IPS-18a (cell line): ENCODE results near the gene PDZD4.

ENCODE experiments used
- H3K27ac ChIP-seq: one replicate; pipeline ENCODE4 v1.5.1; 2013; ENCODE audit warnings: low read length
- H3K27me3 ChIP-seq: one replicate; pipeline ENCODE4 v1.6.1; 2013; ENCODE audit warnings: mild to moderate bottlenecking, low read length; ENCODE audit not compliant: control insufficient read depth, insufficient read depth
- H3K36me3 ChIP-seq: one replicate; pipeline ENCODE4 v1.6.1; 2013; ENCODE audit warnings: low read depth, low read length; ENCODE audit not compliant: control insufficient read depth
- H3K4me1 ChIP-seq: one replicate; pipeline ENCODE4 v1.6.1; 2013; ENCODE audit warnings: low read depth, low read length; ENCODE audit not compliant: control insufficient read depth
- H3K4me3 ChIP-seq: one replicate; pipeline ENCODE4 v1.5.1; 2013; ENCODE audit warnings: low read length
- H3K9ac ChIP-seq: one replicate; pipeline ENCODE4 v1.6.1; 2013; ENCODE audit warnings: mild to moderate bottlenecking, low read length, moderate library complexity
- H3K9me3 ChIP-seq: one replicate; pipeline ENCODE4 v1.6.1; 2013; ENCODE audit warnings: low read depth, low read length; ENCODE audit not compliant: control insufficient read depth

The PDZD4 gene, protein sequence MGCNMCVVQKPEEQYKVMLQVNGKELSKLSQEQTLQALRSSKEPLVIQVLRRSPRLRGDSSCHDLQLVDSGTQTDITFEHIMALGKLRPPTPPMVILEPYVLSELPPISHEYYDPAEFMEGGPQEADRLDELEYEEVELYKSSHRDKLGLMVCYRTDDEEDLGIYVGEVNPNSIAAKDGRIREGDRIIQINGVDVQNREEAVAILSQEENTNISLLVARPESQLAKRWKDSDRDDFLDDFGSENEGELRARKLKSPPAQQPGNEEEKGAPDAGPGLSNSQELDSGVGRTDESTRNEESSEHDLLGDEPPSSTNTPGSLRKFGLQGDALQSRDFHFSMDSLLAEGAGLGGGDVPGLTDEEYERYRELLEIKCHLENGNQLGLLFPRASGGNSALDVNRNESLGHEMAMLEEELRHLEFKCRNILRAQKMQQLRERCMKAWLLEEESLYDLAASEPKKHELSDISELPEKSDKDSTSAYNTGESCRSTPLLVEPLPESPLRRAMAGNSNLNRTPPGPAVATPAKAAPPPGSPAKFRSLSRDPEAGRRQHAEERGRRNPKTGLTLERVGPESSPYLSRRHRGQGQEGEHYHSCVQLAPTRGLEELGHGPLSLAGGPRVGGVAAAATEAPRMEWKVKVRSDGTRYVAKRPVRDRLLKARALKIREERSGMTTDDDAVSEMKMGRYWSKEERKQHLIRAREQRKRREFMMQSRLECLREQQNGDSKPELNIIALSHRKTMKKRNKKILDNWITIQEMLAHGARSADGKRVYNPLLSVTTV

DNA sequence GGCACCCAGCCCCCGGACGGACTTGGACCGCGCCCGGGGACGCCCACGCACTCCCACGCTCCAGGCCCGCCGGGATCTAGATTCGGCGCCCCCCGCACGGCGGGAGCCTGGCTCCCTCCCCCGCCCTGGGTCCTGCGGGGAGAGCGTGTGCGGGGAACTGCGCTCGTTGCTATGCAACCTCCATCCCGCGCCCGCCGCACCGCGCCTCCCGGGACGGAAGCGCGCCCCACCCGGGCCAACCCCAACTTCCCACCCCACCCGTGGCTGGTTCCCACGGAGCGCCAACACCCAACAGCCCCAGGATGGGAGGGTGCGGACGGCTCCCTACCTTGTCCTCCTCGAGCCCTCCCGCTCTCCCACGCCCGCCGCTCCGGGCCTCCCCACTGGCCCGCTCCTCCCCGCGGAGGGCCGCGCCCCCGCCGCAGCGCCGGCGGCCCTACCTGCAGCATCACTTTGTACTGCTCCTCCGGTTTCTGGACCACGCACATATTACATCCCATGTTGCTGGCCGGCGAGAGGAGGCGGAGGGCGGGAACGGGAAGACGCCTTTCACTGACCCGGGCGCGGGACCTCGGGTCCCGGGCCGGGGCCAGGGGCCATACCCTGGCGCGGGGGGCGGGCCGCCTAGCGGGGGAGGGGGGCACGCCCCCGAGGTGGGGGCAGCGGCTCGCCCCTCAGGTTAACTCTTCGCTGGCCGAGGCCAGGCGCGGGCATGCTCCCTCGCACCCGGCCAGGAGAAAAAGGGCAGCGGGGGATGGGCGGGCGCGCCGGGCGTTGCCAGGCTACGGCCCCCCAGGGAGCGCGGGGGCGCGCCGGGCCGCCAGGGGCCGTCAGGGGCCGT is at the start of gene PDZD4:
Gene PDZD4, minus strand, starts transcription at position 746 of the 841 bp plus-strand sequence. Its CDS starts 246 bp downstream, at position 500.
- Histone ChIP-seq H3K9me3 (no peaks in the 10 kb centered on the region), H3K27ac (no peak within 1 kb of the TSS), H3K4me3 (peak within 1 kb of the TSS; percentile 75), H3K4me1 (no peaks in the 10 kb centered on the region), H3K27me3 (peaks cover 8% of the 10 kb centered on the region), H3K36me3 (no peaks in the 10 kb centered on the region), H3K9ac (peak within 1 kb of the TSS; percentile 42)

DNA sequence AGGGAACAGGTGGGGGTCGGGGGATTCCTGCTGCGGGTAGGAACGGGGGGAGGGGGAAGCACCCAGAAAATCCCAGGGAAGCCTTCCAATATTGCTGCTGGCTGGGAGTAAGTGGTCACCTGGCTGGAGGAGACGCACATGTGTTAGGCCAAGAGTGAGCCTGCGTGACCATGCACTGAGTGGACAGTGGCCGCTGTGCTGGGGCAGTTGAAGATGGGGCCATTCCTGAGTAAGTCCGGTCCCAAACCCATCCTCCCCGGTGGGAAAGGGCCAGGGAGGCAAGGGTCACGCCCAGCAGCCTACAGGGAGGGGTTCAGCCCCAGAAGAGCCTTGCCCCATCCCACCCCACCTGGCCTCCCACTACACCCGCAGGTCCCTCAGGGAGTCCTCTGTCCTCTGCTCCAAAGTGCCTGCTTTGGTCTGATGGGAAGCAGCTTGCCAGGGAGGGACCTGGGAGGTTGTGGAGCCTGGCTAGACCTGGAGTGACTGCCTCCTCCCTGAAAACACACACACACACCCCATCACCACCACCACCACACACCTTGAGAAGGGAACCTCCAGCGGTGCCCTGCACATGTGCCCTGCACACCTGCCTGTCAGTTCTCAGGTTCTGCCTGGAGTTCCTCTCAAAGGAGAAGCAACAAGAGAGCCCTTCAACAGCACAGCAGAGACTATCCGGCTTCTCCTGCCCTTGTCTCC is 49.5 kb upstream of the PDZD4 start:
- no peak overlapping the region for H3K4me3 ChIP-seq
- H3K4me1 ChIP-seq = peaks cover 22% of the 10 kb centered on the region
- H3K9ac ChIP-seq = no peak overlapping the region
- no peaks in the 10 kb centered on the region for H3K36me3 ChIP-seq
- H3K27me3 ChIP-seq = peaks cover 4% of the 10 kb centered on the region
- H3K27ac ChIP-seq = no peak overlapping the region
- peaks cover 3% of the 10 kb centered on the region for H3K9me3 ChIP-seq

DNA sequence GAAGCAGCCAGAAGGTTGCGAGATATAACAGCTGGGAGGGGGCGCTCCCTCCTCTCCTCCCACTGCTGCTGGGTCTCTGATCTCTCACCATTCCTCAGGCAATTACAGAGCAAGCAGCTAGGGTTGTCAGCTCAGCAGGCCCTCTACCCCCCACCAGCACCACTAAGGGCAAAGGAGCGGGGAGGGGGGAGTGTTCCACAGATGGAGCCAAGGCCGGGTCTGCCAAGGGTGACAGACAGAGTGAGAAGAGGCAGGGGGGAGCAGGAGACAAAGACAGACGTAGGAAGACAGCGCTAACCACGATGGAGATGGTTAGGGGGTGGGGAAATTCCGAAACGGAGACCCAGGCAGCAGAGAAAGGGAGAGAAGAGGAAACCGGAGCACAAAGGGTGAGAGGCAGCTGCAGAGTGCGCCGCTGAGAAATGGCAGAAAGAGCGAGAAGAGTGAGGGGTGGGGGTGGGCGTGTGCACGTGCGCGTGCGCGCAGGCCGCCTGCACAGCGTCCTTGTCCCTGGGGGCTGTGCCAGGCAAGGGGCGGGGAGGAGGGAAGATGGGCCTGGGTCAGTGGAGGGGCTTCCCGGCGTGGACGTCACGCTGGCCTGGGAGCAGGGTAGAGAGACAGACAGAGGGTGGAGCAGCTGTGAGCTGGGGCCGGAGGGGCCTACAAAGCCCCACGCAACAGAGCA is 48.8 kb upstream of the PDZD4 start:
- no peak overlapping the region for H3K27ac ChIP-seq
- H3K36me3 ChIP-seq = no peaks in the 10 kb centered on the region
- H3K9ac ChIP-seq = no peak overlapping the region
- H3K4me1 ChIP-seq = peaks cover 20% of the 10 kb centered on the region
- H3K27me3 ChIP-seq = no peaks in the 10 kb centered on the region
- peaks cover 3% of the 10 kb centered on the region for H3K9me3 ChIP-seq
- H3K4me3 ChIP-seq = peak overlapping the region; percentile 43

- no peaks in the 10 kb centered on the region for H3K36me3 ChIP-seq
- peaks cover 3% of the 10 kb centered on the region for H3K9me3 ChIP-seq
- no peak overlapping the region for H3K27ac ChIP-seq
- H3K4me3 ChIP-seq = peak overlapping the region; percentile 43
- peaks cover 16% of the 10 kb centered on the region for H3K4me1 ChIP-seq
- H3K27me3 ChIP-seq = no peaks in the 10 kb centered on the region
- H3K9ac ChIP-seq = no peak overlapping the region
Observed at GRCh38 chrX:153878345-153878744, 48.0 kb upstream of the PDZD4 start.

- H3K9me3 ChIP-seq = peaks cover 3% of the 10 kb centered on the region
- no peak overlapping the region for H3K27ac ChIP-seq
- peaks cover 16% of the 10 kb centered on the region for H3K4me1 ChIP-seq
- H3K4me3 ChIP-seq = no peak overlapping the region
- no peaks in the 10 kb centered on the region for H3K27me3 ChIP-seq
- H3K36me3 ChIP-seq = no peaks in the 10 kb centered on the region
- no peak overlapping the region for H3K9ac ChIP-seq
Observed at GRCh38 chrX:153877571-153878261, 47.4 kb upstream of the PDZD4 start.

GRCh38 chrX:153876112-153876491 is 45.8 kb upstream of the PDZD4 start:
- Histone ChIP-seq H3K27me3 (no peaks in the 10 kb centered on the region), H3K9me3 (peaks cover under 1% of the 10 kb centered on the region), H3K4me1 (peaks cover 16% of the 10 kb centered on the region), H3K27ac (no peak overlapping the region), H3K9ac (no peak overlapping the region), H3K4me3 (no peak overlapping the region), H3K36me3 (no peaks in the 10 kb centered on the region)

- H3K4me3 ChIP-seq = peak overlapping the region; percentile 20
- H3K36me3 ChIP-seq = no peaks in the 10 kb centered on the region
- no peaks in the 10 kb centered on the region for H3K27me3 ChIP-seq
- H3K9ac ChIP-seq = no peak overlapping the region
- no peaks in the 10 kb centered on the region for H3K9me3 ChIP-seq
- no peak overlapping the region for H3K27ac ChIP-seq
- peaks cover 16% of the 10 kb centered on the region for H3K4me1 ChIP-seq
Observed at GRCh38 chrX:153875391-153876111, 45.2 kb upstream of the PDZD4 start.

DNA sequence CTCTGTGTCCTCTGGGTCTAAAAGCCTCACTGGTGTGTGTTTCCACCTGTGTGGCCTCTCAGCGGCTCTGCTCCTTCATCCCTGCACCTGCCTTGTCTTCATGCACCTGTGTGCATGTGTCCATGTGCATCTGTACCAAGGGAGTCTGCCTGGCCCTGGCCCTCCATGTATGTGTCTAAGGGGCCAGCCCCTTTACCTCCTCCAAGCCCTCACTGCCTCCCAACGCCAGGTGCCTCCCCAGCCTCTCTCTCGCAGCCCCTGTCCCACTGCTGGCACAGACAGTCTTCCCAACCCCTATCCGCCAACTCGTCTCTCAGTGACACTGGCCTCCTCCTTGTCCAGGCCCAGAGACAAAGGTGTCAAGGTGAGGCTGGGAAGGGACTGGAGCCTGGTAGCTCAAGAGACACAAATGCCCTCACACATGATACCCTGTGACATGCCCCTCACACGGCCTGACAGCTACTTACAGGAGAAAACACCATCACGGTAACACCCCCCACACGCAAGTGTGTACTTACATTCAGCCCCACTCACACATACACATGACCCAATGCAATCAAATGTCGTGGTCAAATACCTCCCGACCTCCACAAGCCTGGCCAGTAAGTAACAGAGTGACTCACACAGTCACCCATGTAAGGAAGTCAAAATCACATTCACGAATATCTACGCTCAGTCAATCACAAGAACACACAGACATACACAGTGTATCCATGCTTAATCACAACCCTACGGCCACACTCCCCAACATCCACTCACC is 44.2 kb upstream of the PDZD4 start:
- Histone ChIP-seq H3K36me3 (no peaks in the 10 kb centered on the region), H3K27ac (no peak overlapping the region), H3K9ac (no peak overlapping the region), H3K4me3 (no peak overlapping the region), H3K9me3 (peaks cover 3% of the 10 kb centered on the region), H3K27me3 (no peaks in the 10 kb centered on the region), H3K4me1 (peaks cover 7% of the 10 kb centered on the region)

GRCh38 chrX:153874085-153874365 is 43.7 kb upstream of the PDZD4 start:
- Histone ChIP-seq H3K4me1 (peaks cover 7% of the 10 kb centered on the region), H3K4me3 (no peak overlapping the region), H3K36me3 (no peaks in the 10 kb centered on the region), H3K9me3 (peaks cover 3% of the 10 kb centered on the region), H3K9ac (no peak overlapping the region), H3K27ac (no peak overlapping the region), H3K27me3 (no peaks in the 10 kb centered on the region)
